Stimulated activated naive CD8-positive, alpha-beta T cell treated with anti-CD3 and anti-CD28 coated beads, Interleukin-15, Interleukin-2, amounts not matched to agents 100 ng/mL and 50 ng/mL, for 24 hours (primary cell): Measurements from ENCODE around the gene GATA3.
"Not testable (repeated sequence)": the region's sequence is repeated elsewhere in the genome, so short reads cannot be mapped to it uniquely, and the experiment has no call there.

ENCODE experiments used
- H3K27ac Mint-ChIP-seq: one replicate; pipeline ENCODE4 v1.8.0; 2021; ENCODE audit warnings: mild to moderate bottlenecking, mixed read lengths
- H3K27me3 Mint-ChIP-seq: one replicate; pipeline ENCODE4 v1.8.0; 2021; ENCODE audit warnings: mixed read lengths
- H3K36me3 Mint-ChIP-seq: one replicate; pipeline ENCODE4 v1.8.0; 2021; ENCODE audit warnings: low read depth, mixed read lengths
- H3K4me1 Mint-ChIP-seq: one replicate; pipeline ENCODE4 v1.8.0; 2021; ENCODE audit warnings: low read depth, mixed read lengths
- H3K4me3 Mint-ChIP-seq: one replicate; pipeline ENCODE4 v1.8.0; 2021; ENCODE audit warnings: mild to moderate bottlenecking, mixed read lengths
- H3K9me3 Mint-ChIP-seq: one replicate; pipeline ENCODE4 v1.8.0; 2021; ENCODE audit warnings: mixed read lengths

The GATA3 gene

DNA sequence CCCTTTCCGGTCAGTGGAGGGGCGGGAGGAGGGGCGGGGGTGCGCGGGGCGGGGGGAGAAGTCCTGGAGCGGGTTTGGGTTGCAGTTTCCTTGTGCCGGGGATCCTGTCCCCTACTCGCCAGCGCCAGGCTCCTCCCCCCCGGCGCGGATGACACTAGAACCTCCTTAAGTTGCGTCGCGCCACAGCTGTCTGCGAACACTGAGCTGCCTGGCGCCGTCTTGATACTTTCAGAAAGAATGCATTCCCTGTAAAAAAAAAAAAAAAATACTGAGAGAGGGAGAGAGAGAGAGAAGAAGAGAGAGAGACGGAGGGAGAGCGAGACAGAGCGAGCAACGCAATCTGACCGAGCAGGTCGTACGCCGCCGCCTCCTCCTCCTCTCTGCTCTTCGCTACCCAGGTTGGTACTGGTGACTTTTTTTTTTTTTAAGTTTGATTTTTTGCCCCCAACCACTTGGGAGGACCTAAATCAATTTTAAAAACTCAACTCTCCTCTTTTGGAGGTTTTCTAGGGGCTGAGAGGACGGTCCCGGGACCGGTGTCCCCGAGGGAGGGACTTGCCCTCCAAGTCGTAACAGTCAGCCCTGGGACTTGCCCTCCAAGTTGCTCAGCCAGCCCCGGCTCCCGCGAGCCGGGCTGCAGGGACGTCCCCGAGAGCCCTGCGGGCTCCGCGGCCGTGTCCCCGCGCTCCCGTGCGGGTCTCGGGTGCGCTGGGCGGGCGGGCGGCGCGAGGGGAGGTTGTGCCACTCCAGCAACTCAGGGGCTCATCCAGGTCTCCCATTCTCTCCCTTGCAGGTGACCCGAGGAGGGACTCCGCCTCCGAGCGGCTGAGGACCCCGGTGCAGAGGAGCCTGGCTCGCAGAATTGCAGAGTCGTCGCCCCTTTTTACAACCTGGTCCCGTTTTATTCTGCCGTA is at the start of gene GATA3:
Gene GATA3, plus strand, starts transcription at position 195 of the 914 bp plus-strand sequence. CDS start 968 bp downstream, outside the sequence.
- Mint-ChIP-seq H3K27me3 (peaks cover 16% of the 10 kb centered on the region), H3K27ac (peak within 1 kb of the TSS; percentile 97), H3K36me3 (peaks cover 31% of the 10 kb centered on the region), H3K9me3 (no peaks in the 10 kb centered on the region), H3K4me3 (peak within 1 kb of the TSS; percentile 96), H3K4me1 (peaks cover 54% of the 10 kb centered on the region)

DNA sequence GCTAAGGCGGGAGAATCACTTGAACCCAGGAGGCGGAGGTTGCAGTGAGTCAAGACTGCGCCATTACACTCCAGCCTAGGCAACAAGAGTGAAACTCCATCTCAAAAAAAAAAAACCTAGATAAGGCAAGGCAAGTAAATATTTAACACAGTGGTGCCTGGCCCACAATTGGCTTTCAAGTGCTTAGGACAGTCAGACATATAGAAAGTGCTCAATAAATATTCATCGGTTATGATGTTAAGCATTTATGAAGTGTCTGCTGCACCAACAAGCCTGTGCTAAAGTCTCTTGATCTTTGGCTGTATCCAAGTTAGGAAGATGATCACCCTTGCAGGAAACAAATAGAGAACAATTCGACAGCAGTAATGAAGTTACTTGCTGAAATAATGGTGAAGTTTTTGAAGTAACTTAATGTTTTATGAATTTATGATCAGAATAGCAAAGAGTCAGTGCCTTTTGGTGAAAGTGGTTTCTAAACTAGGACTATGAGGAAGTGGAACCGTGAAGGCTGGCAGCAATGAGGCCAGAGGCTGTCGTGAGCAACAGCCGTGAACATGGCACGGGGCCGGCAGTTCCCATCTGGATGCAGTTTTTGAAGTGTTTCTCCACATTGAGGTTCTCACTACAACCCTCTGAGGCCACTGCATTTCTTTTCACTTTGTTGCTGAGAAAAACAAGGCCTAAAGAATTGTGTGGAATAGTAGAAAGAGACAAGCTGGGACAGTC is 48.1 kb upstream of the GATA3 start:
- H3K4me3 Mint-ChIP-seq = no peak overlapping the region
- no peaks in the 10 kb centered on the region for H3K27me3 Mint-ChIP-seq
- peaks cover 19% of the 10 kb centered on the region for H3K9me3 Mint-ChIP-seq
- H3K4me1 Mint-ChIP-seq = no peaks in the 10 kb centered on the region
- H3K27ac Mint-ChIP-seq = no peak overlapping the region
- H3K36me3 Mint-ChIP-seq = peaks cover 55% of the 10 kb centered on the region

DNA sequence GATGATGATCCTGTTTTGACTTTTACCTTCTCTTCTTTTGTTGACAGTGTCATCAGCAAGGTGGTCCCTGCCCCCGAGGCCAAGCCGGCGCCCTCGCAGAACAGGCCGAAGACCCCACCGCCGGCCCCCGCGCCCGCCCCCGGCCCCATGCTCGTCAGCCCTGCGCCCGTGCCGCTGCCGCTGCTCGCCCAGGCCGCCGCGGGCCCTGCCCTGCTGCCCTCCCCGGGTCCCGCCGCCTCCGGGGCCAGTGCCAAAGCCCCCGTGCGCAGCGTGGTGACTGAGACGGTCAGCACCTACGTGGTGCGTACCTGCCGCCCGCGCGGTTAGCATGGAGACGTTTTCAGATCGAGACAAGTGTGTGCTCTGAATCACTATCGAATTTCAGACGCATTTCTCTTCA is 45.5 kb upstream of the GATA3 start:
- Mint-ChIP-seq H3K36me3 (peaks cover 46% of the 10 kb centered on the region), H3K4me1 (no peaks in the 10 kb centered on the region), H3K27me3 (no peaks in the 10 kb centered on the region), H3K9me3 (peaks cover 5% of the 10 kb centered on the region), H3K4me3 (no peak overlapping the region), H3K27ac (no peak overlapping the region)

DNA sequence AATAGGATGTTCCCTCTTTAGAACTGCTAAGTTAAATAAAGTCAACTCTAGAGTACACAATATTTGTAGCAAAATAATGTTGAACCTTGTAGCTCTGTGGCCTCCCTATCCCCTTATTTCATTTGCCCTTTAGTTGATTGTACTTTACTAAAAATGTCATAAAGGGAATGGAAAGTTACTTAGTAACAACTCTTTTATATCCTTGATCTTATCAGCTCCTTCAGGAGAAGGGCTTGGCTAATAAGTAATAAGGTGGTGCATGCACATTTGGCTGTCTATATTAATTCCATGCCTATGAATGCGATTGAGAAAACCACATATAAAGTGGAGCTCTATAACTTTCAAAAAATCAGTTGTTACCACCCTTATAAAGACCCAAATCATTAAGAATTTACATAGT is 41.5 kb upstream of the GATA3 start:
- H3K4me1 Mint-ChIP-seq = no peaks in the 10 kb centered on the region
- H3K36me3 Mint-ChIP-seq = peaks cover 39% of the 10 kb centered on the region
- no peaks in the 10 kb centered on the region for H3K9me3 Mint-ChIP-seq
- H3K27me3 Mint-ChIP-seq = no peaks in the 10 kb centered on the region
- no peak overlapping the region for H3K4me3 Mint-ChIP-seq
- H3K27ac Mint-ChIP-seq = no peak overlapping the region

DNA sequence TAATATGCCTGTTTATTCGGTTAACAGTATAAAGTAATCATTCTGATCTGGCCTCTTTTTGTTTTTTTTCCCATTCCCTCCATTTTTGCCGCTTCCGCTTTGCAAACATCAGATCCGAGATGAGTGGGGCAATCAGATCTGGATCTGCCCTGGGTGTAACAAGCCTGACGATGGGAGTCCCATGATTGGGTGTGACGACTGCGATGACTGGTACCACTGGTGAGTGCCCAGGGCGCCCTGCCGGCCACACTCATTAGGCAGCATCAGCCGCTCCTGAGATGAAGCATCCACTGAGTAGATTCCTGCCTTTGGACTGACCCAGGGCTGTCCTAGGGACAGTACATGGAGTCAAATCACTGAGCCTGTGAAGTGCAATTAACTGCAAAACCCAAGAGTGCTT is 40.9 kb upstream of the GATA3 start:
- Mint-ChIP-seq H3K9me3 (no peaks in the 10 kb centered on the region), H3K4me3 (no peak overlapping the region), H3K36me3 (peaks cover 38% of the 10 kb centered on the region), H3K27me3 (no peaks in the 10 kb centered on the region), H3K4me1 (no peaks in the 10 kb centered on the region), H3K27ac (no peak overlapping the region)

DNA sequence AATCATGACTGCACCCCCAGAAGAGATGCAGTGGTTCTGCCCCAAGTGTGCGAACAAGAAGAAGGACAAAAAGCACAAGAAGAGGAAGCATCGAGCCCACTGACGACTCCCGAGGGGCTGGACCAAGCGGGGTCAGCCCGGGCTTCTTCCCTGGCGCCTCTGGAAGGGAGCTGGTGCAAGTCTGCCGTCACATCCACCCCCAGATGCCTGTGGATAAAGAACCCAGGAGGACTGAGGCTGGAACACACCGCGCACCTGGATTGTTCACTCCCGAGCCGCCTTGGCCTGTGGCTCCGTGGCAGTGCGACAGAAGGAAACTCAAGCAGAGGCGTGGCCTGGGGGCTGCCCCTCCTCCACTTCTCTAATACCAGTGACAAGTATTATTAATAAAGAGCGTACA is 39.8 kb upstream of the GATA3 start:
- H3K36me3 Mint-ChIP-seq = peaks cover 36% of the 10 kb centered on the region
- no peak overlapping the region for H3K27ac Mint-ChIP-seq

DNA sequence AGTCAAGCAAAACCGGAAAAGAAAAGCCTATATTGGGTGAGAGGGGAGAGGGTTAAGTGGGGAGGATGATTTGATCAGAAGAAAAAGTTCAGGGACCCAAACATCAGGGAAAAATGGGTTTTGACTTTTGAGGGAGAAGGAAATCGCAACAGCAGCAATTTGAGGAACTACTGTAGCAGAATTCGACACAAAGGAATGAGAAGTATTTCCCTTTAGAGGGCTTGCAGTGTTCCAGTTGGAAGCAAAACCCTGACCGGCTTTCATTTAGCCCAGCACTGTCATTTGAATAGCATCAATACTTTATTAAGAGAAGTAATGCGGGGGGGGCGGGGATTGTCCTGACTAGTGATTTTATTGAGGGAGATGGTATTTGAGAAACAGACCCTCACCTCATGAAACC is 37.2 kb upstream of the GATA3 start:
- no peak overlapping the region for H3K4me3 Mint-ChIP-seq
- no peak overlapping the region for H3K27ac Mint-ChIP-seq
- no peaks in the 10 kb centered on the region for H3K27me3 Mint-ChIP-seq
- H3K36me3 Mint-ChIP-seq = peaks cover 24% of the 10 kb centered on the region
- no peaks in the 10 kb centered on the region for H3K9me3 Mint-ChIP-seq
- no peaks in the 10 kb centered on the region for H3K4me1 Mint-ChIP-seq

More for the DNA sequence above, 39.8 kb upstream of the GATA3 start:
- H3K27me3 Mint-ChIP-seq = no peaks in the 10 kb centered on the region
- no peaks in the 10 kb centered on the region for H3K4me1 Mint-ChIP-seq
- no peaks in the 10 kb centered on the region for H3K9me3 Mint-ChIP-seq
- H3K4me3 Mint-ChIP-seq = no peak overlapping the region

DNA sequence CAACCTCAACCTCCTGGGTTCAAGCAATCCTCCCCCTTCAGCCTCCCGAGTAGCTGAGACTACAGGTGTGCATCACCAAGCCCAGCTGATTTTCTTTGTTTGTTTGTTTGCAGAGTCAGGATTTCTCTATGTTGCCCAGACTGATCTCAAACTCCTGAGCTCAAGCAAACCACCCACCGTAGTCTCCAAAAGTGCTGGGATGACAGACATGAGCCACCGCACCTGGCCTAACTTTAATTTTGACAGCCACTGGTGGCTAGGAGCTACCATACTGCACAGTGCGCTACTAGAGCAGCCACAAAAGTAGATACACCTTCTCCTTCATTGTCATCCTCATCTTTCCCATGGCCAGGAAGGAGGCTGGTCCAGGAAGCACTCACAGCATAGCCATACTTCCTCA is 31.2 kb upstream of the GATA3 start:
- Mint-ChIP-seq H3K27ac (no peak overlapping the region), H3K4me1 (no peaks in the 10 kb centered on the region), H3K4me3 (no peak overlapping the region), H3K27me3 (peaks cover 25% of the 10 kb centered on the region), H3K9me3 (no peaks in the 10 kb centered on the region), H3K36me3 (no peaks in the 10 kb centered on the region)

GRCh38 chr10:8023851-8024250 is 30.6 kb upstream of the GATA3 start:
- peaks cover 25% of the 10 kb centered on the region for H3K27me3 Mint-ChIP-seq
- no peaks in the 10 kb centered on the region for H3K4me1 Mint-ChIP-seq
- no peak overlapping the region for H3K4me3 Mint-ChIP-seq
- no peak overlapping the region for H3K27ac Mint-ChIP-seq
- no peaks in the 10 kb centered on the region for H3K9me3 Mint-ChIP-seq
- no peaks in the 10 kb centered on the region for H3K36me3 Mint-ChIP-seq

GRCh38 chr10:8026349-8027259 is 27.9 kb upstream of the GATA3 start:
- no peaks in the 10 kb centered on the region for H3K36me3 Mint-ChIP-seq
- no peaks in the 10 kb centered on the region for H3K9me3 Mint-ChIP-seq
- peaks cover 37% of the 10 kb centered on the region for H3K27me3 Mint-ChIP-seq
- H3K4me3 Mint-ChIP-seq = peak overlapping the region; percentile 38
- no peak overlapping the region for H3K27ac Mint-ChIP-seq
- H3K4me1 Mint-ChIP-seq = no peaks in the 10 kb centered on the region

- H3K27ac Mint-ChIP-seq, H3K36me3 Mint-ChIP-seq, H3K4me1 Mint-ChIP-seq, H3K4me3 Mint-ChIP-seq, H3K9me3 Mint-ChIP-seq: not testable (repeated sequence)
- peaks cover 49% of the 10 kb centered on the region for H3K27me3 Mint-ChIP-seq
Measured at GRCh38 chr10:8031211-8031610, 23.3 kb upstream of the GATA3 start.

GRCh38 chr10:8032558-8032957 is 21.9 kb upstream of the GATA3 start:
- Mint-ChIP-seq H3K4me1 (peaks cover 14% of the 10 kb centered on the region), H3K9me3 (no peaks in the 10 kb centered on the region), H3K4me3 (peak overlapping the region; percentile 45), H3K27me3 (peaks cover 55% of the 10 kb centered on the region), H3K27ac (no peak overlapping the region), H3K36me3 (no peaks in the 10 kb centered on the region)

DNA sequence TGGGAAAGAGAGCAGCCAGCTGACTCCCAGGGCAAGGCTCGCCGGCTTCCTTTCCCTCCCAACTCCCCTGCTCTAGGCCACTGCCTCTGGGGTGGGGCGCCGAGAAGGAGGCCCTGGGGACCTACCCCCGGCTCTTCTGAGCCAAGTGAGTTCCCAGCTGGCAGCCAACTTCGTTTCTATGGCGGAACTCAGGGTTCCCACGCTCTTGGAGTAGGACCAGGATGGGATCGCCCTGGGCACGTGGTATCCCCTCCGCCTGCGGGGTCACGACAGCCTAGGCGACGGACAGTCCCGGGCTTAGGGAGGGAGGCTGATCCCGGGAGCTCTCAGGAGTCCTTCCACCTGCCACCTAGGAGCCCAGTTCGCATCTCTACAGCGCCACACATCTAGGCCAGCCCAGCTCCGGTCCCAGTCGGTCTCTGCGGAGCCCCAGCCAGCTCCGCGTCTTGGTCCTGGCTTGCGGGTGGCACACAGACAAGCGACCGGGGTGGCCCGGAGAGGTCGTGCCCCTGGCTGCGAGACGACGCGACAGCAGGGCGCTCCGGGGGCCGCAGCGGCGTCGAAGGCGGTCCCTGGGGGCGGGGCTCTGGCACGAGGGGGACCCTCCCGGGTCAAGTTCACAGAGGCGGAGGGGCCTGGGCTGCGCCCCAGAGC is 20.5 kb upstream of the GATA3 start:
- peaks cover 27% of the 10 kb centered on the region for H3K4me1 Mint-ChIP-seq
- no peak overlapping the region for H3K4me3 Mint-ChIP-seq
- no peaks in the 10 kb centered on the region for H3K36me3 Mint-ChIP-seq
- no peaks in the 10 kb centered on the region for H3K9me3 Mint-ChIP-seq
- H3K27me3 Mint-ChIP-seq = peaks cover 69% of the 10 kb centered on the region
- no peak overlapping the region for H3K27ac Mint-ChIP-seq

DNA sequence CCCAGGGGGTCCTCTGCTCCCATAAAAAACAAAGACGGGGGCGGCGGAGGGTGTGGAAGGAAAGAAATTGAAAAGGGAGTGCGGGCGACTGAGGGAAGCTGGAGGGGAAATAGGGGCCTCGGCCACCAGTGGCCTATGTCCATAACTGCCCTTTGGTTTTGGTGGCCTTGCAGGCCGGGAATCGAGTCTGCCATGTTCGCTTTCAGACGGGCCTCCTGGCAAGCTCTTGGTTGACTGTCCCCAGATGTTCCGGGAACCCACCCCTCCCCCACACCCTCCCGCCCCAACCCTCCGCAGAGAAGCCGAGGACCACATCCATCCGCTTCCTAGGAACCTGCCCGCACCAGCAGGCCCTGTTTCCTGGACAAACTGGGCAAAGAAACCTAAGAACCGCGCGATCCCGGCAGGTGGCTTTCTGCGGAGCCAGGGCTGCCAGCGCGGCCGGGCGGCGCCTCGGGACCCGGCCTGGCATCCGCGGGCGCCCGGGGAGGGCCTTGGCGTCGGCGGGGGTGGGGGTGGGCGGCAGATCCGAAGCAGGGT is 20.0 kb upstream of the GATA3 start:
- Mint-ChIP-seq H3K36me3 (no peaks in the 10 kb centered on the region), H3K4me3 (peak overlapping the region; percentile 67), H3K9me3 (peaks cover 4% of the 10 kb centered on the region), H3K27ac (no peak overlapping the region), H3K4me1 (peaks cover 31% of the 10 kb centered on the region), H3K27me3 (peaks cover 75% of the 10 kb centered on the region)
